ENCODE data around the gene PRSS23.

Gene PRSS23

GRCh38 chr11:86806903-86807302 lies 6.6 kb downstream of the PRSS23 start:
- Histone ChIP-seq H3K4me3 (ENCODE audit: low read depth in 1 of 2, low read length in 1 of 2) (no peak overlapping the region), H3K27me3 (peaks cover 38% of the 10 kb centered on the region), H3K9me3 (no peaks in the 10 kb centered on the region), H3K27ac (no peak overlapping the region), H3K36me3 (no peaks in the 10 kb centered on the region), H3K4me1 (ENCODE audit: control insufficient read depth in 1 of 2, insufficient read depth in 1 of 2, low read depth in 1 of 2, low read length in 1 of 2) (no peaks in the 10 kb centered on the region)
- TF ChIP-seq, protein P1, sequence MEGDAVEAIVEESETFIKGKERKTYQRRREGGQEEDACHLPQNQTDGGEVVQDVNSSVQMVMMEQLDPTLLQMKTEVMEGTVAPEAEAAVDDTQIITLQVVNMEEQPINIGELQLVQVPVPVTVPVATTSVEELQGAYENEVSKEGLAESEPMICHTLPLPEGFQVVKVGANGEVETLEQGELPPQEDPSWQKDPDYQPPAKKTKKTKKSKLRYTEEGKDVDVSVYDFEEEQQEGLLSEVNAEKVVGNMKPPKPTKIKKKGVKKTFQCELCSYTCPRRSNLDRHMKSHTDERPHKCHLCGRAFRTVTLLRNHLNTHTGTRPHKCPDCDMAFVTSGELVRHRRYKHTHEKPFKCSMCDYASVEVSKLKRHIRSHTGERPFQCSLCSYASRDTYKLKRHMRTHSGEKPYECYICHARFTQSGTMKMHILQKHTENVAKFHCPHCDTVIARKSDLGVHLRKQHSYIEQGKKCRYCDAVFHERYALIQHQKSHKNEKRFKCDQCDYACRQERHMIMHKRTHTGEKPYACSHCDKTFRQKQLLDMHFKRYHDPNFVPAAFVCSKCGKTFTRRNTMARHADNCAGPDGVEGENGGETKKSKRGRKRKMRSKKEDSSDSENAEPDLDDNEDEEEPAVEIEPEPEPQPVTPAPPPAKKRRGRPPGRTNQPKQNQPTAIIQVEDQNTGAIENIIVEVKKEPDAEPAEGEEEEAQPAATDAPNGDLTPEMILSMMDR (IDR thresholded peaks at IDR 0.05): no peak

GRCh38 chr11:86807360-86807759 lies 7.0 kb downstream of the PRSS23 start:
- Histone ChIP-seq H3K4me3 (ENCODE audit: low read depth in 1 of 2, low read length in 1 of 2) (no peak overlapping the region), H3K4me1 (ENCODE audit: control insufficient read depth in 1 of 2, insufficient read depth in 1 of 2, low read depth in 1 of 2, low read length in 1 of 2) (no peaks in the 10 kb centered on the region), H3K27me3 (peaks cover 33% of the 10 kb centered on the region), H3K36me3 (no peaks in the 10 kb centered on the region), H3K27ac (no peak overlapping the region), H3K9me3 (no peaks in the 10 kb centered on the region)
- TF ChIP-seq, protein P1 (IDR thresholded peaks at IDR 0.05): no peak

DNA sequence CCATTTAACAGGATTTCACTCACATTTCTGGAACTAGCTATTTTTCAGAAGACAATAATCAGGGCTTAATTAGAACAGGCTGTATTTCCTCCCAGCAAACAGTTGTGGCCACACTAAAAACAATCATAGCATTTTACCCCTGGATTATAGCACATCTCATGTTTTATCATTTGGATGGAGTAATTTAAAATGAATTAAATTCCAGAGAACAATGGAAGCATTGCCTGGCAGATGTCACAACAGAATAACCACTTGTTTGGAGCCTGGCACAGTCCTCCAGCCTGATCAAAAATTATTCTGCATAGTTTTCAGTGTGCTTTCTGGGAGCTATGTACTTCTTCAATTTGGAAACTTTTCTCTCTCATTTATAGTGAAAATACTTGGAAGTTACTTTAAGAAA lies 9.2 kb downstream of the PRSS23 start:
- no peaks in the 10 kb centered on the region for H3K4me1 ChIP-seq (ENCODE audit: control insufficient read depth in 1 of 2, insufficient read depth in 1 of 2, low read depth in 1 of 2, low read length in 1 of 2)
- H3K27me3 ChIP-seq: peaks cover 11% of the 10 kb centered on the region
- no peak overlapping the region for H3K27ac ChIP-seq
- H3K9me3 ChIP-seq: no peaks in the 10 kb centered on the region
- TF ChIP-seq, protein P1 (IDR thresholded peaks at IDR 0.05): no peak
- H3K4me3 ChIP-seq (ENCODE audit: low read depth in 1 of 2, low read length in 1 of 2): no peak overlapping the region
- H3K36me3 ChIP-seq: no peaks in the 10 kb centered on the region

DNA sequence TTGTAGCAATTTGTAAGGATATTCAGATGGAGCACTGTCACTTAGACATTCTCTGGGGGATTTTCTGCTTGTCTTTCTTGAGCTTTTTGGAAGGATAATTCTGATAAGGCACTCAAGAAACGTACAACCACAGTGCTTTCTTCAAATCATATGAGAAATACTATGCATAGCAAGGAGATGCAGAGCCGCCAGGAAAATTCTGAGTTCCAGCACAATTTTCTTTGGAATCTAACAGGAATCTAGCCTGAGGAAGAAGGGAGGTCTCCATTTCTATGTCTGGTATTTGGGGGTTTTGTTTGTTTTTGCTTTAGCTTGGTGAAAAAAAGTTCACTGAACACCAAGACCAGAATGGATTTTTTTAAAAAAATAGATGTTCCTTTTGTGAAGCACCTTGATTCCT lies 9.9 kb downstream of the PRSS23 start:
- Histone ChIP-seq H3K9me3 (no peaks in the 10 kb centered on the region), H3K4me3 (ENCODE audit: low read depth in 1 of 2, low read length in 1 of 2) (no peak overlapping the region), H3K36me3 (no peaks in the 10 kb centered on the region), H3K27me3 (peaks cover 4% of the 10 kb centered on the region), H3K4me1 (ENCODE audit: control insufficient read depth in 1 of 2, insufficient read depth in 1 of 2, low read depth in 1 of 2, low read length in 1 of 2) (no peaks in the 10 kb centered on the region), H3K27ac (no peak overlapping the region)
- TF ChIP-seq, protein P1 (IDR thresholded peaks at IDR 0.05): no peak

- Histone ChIP-seq H3K4me1 (ENCODE audit: control insufficient read depth in 1 of 2, insufficient read depth in 1 of 2, low read depth in 1 of 2, low read length in 1 of 2) (no peaks in the 10 kb centered on the region), H3K27ac (no peak overlapping the region), H3K36me3 (no peaks in the 10 kb centered on the region), H3K27me3 (no peaks in the 10 kb centered on the region), H3K9me3 (no peaks in the 10 kb centered on the region), H3K4me3 (ENCODE audit: low read depth in 1 of 2, low read length in 1 of 2) (no peak overlapping the region)
- TF ChIP-seq, protein P1 (IDR thresholded peaks at IDR 0.05): no peak
Observed at GRCh38 chr11:86811637-86812321, 11.4 kb downstream of the PRSS23 start.

All from neutrophil (primary cell).